Kasumi-1 (cell line): ENCODE measurements around the gene LGALS14.
"Not testable (repeated sequence)": the region's sequence is repeated elsewhere in the genome, so short reads cannot be mapped to it uniquely, and the experiment has no call there.

Source experiments
- DNase-seq, 2 experiments: peaks; one replicate each; lab custom pipeline; 2025; lab: John Stamatoyannopoulos, UW

LGALS14 gene

GRCh38 chr19:39695759-39696158, 8.5 kb upstream of the LGALS14 start:
- DNase-seq: no peak

- no peak for DNase-seq
These were observed 7.9 kb upstream of the LGALS14 start for GRCh38 chr19:39696387-39696786.

GRCh38 chr19:39698535-39698934, 5.7 kb upstream of the LGALS14 start:
- DNase-seq: no peak

GRCh38 chr19:39701291-39701690, 3.0 kb upstream of the LGALS14 start:
- DNase-seq: no peak

- DNase-seq: peak; percentile 6 to 18
These were observed 1.4 kb downstream of the LGALS14 start for GRCh38 chr19:39705578-39706188.

GRCh38 chr19:39708594-39708993, 4.3 kb downstream of the LGALS14 start:
- DNase-seq: no peak

- DNase-seq: no peak
These were observed 5.0 kb downstream of the LGALS14 start for GRCh38 chr19:39709026-39709872.

GRCh38 chr19:39710333-39710890, 6.1 kb downstream of the LGALS14 start:
- DNase-seq: no peak

- DNase-seq: not testable (repeated sequence)
These were observed 15.9 kb downstream of the LGALS14 start for GRCh38 chr19:39720144-39720543.

GRCh38 chr19:39725995-39726394, 21.7 kb downstream of the LGALS14 start:
- no peak for DNase-seq

- DNase-seq: no peak
These were observed 23.0 kb downstream of the LGALS14 start for GRCh38 chr19:39727070-39727800.

- DNase-seq: no peak
These were observed 23.8 kb downstream of the LGALS14 start for GRCh38 chr19:39728040-39728439.

GRCh38 chr19:39729594-39729993, 25.3 kb downstream of the LGALS14 start:
- no peak for DNase-seq

GRCh38 chr19:39731685-39732084, 27.4 kb downstream of the LGALS14 start:
- no peak for DNase-seq

GRCh38 chr19:39733841-39734240, 29.6 kb downstream of the LGALS14 start:
- no peak for DNase-seq

- no peak for DNase-seq
These were observed 31.4 kb downstream of the LGALS14 start for GRCh38 chr19:39735688-39736087.

- no peak for DNase-seq
These were observed 31.8 kb downstream of the LGALS14 start for GRCh38 chr19:39736088-39736487.

GRCh38 chr19:39737351-39737750, 33.1 kb downstream of the LGALS14 start:
- no peak for DNase-seq

- no peak for DNase-seq
These were observed 33.6 kb downstream of the LGALS14 start, which contains the start of gene CLC for GRCh38 chr19:39737891-39738290. Gene CLC, minus strand, starts transcription at chr19:39738029. Its CDS starts 77 bp downstream, at chr19:39737952.

- peak; percentile 13 to 16 for DNase-seq
These were observed 34.5 kb downstream of the LGALS14 start for GRCh38 chr19:39738814-39739213.

GRCh38 chr19:39740395-39740794, 36.1 kb downstream of the LGALS14 start:
- no peak for DNase-seq

GRCh38 chr19:39745643-39746042, 41.4 kb downstream of the LGALS14 start:
- DNase-seq: peak in 1 of 2 experiments; percentile 6
